Measurements from ENCODE around the gene ARTN. TPM values are rescaled to one million over a fixed set of nuclear protein-coding genes. Genes with fewer than 3 reads are reported as not detected.
A peak's percentile ranks its signal among the peaks of the same experiment; 100 is the strongest.

The ARTN gene
- total and polyA plus RNA-seq, 9 of the 15 experiments (the other 6 are each of a cell fraction or from before 2014, with no cell fraction given), result 0.06 to 0.38 TPM; not detected in 7

GRCh38 chr1:43977376-43978263 is 44.0 kb downstream of the ARTN start (continued):
- TF ChIP-seq CEBPG (CRISPR knock-in tag; IDR thresholded peaks at IDR 0.05), result no peak
- TF ChIP-seq CEBPG (tag; conservative IDR thresholded peaks at IDR 0.05 in 1 of 2, IDR thresholded peaks at IDR 0.05 in 1 of 2), result no peak
- TF ChIP-seq CBFA2T3 (IDR thresholded peaks at IDR 0.05), result peak; percentile 28; the same call in 1 of the 2 replicates
- 0 out of 2 replicates have a peak, but pooled peaks have one; percentile 52 for TF ChIP-seq HDGF (IDR thresholded peaks at IDR 0.05)

GRCh38 chr1:43978264-43978550 is 44.6 kb downstream of the ARTN start:
- Histone ChIP-seq H3K4me3 (peak overlapping the region; percentile 58), H3K4me1 (replicated peaks in 1 of 2; ENCODE audit: control insufficient read depth in 2 of 2, insufficient read depth in 2 of 2, low read length in 2 of 2) (peaks cover 52 to 86% of the 10 kb centered on the region in 2 experiments), H3K4me2 (ENCODE audit: insufficient read depth, low read length) (peak overlapping the region; percentile 79), H3K27me3 (ENCODE audit: control insufficient read depth in 2 of 2, insufficient read depth in 2 of 2, low read length in 2 of 2) (no peaks in the 10 kb centered on the region), H4K20me1 (replicated peaks; ENCODE audit: control insufficient read depth, insufficient read depth, low read length) (peaks cover 33% of the 10 kb centered on the region), H3K79me2 (ENCODE audit: control insufficient read depth, insufficient read depth, low read length) (peaks cover 81% of the 10 kb centered on the region), H3K27ac (ENCODE audit: extremely low read depth, low read depth, low read length) (peak overlapping the region; percentile 54; the same call in 1 of the 3 replicates), H3K9ac (ENCODE audit: insufficient read depth in 1 of 2, low read depth in 2 of 2, low read length in 2 of 2) (peak overlapping the region; percentile 62 to 97; a peak in 3 of 4 replicates), H3K9me3 (replicated peaks; ENCODE audit: control insufficient read depth, insufficient read depth, low read depth, low read length) (no peaks in the 10 kb centered on the region), H3K9me1 (ENCODE audit: control insufficient read depth, insufficient read depth, low read length) (peaks cover 21% of the 10 kb centered on the region), H2AFZ (ENCODE audit: low read depth, low read length) (no peak overlapping the region), H3K36me3 (ENCODE audit: control insufficient read depth, insufficient read depth, low read length) (peaks cover 65% of the 10 kb centered on the region)
- intact Hi-C loops (cut with micrococcal nuclease) (no loop called here), in situ Hi-C loops (cut with MboI) (no loop called here)
- CTCF ChIA-PET (ENCODE audit: low intra/inter-chr PET ratio), result no interaction called here
- DNase-seq (ENCODE audit: extremely low read depth in 1 of 4, low spot score in 3 of 4), result no peak
- POLR2A ChIA-PET, result interaction anchor here (0.6 to 1.8 kb wide), 9 partner anchors 11 to 654 kb away, joined by 3 to 10 read pairs (median 3); partner anchors contain the start of gene CCDC24
- 64% methylated on average over 5 of the region's 5 CpGs for WGBS (ENCODE audit: insufficient coverage, low coverage, missing lambda C conversion rate)
- no peak for FAIRE-seq
- ATAC-seq, result no peak
- no TSS peak for BruUV-seq (replicated peaks)
- TF ChIP-seq CEBPG (CRISPR knock-in tag; IDR thresholded peaks at IDR 0.05) (peak; percentile 60; the same call in 1 of the 2 replicates), CEBPG (tag; conservative IDR thresholded peaks at IDR 0.05 in 1 of 2, IDR thresholded peaks at IDR 0.05 in 1 of 2) (no peak), ZFP30 (CRISPR knock-in tag; IDR thresholded peaks at IDR 0.05; ENCODE audit: borderline replicate concordance) (no peak), ASH1L (IDR thresholded peaks at IDR 0.05; ENCODE audit: borderline replicate concordance, low read depth, partially characterized antibody) (no peak), ARID4B (CRISPR knock-in tag; IDR thresholded peaks at IDR 0.05) (peak; percentile 57; the same call in 1 of the 2 replicates), NR3C1 (CRISPR knock-in tag; IDR thresholded peaks at IDR 0.05) (no peak), HDAC8 (tag; IDR thresholded peaks at IDR 0.05) (no peak), KLF1 (tag; IDR thresholded peaks at IDR 0.05) (no peak), GABPB2 (CRISPR knock-in tag; conservative IDR thresholded peaks at IDR 0.05) (0 out of 2 replicates have a peak, but pooled peaks have one; percentile 47), ATF3 (IDR thresholded peaks at IDR 0.05) (peak; percentile 50), ATF3 (CRISPR knock-in tag; conservative IDR thresholded peaks at IDR 0.05) (no peak), ZNF23 (CRISPR knock-in tag; IDR thresholded peaks at IDR 0.05) (no peak), CHD1 (IDR thresholded peaks at IDR 0.05; ENCODE audit: low read length) (peak; percentile 7), CEBPB (tag; IDR thresholded peaks at IDR 0.05) (peak; percentile 80)

All from K562 (cell line).